IMR-90 (cell line): ENCODE data around the gene NLGN2. TPM values are rescaled to one million over a fixed set of nuclear protein-coding genes. Genes with fewer than 3 reads are reported as not detected.

Experiments used
- ATAC-seq: fragments of 200-7000 bp; cut with Tn5 transposase; 2 replicates; pipeline ENCODE4 v1.9.1; 2020; ENCODE audit warnings: low read depth, mild to moderate bottlenecking, moderate library complexity
- BruUV-seq: library from RNA; stranded (reverse); fragments of 400-500 nt; replicated peaks from 2 replicates; lab custom pipeline; 2021; lab: Mats Ljungman, UMichigan
- CTCF ChIA-PET: fragments of 300-600 bp; formaldehyde crosslinking; extraction: SDS; loops from one replicate; lab custom pipeline; 2021; ENCODE audit warnings: antibody characterized with exemption; lab: Yijun Ruan, JAX
- POLR2A ChIA-PET: fragments of 300-600 bp; sonication (Branson Sonifier 250); formaldehyde crosslinking; loops from one replicate; lab custom pipeline; 2022; ENCODE audit warnings: antibody characterized with exemption; ENCODE audit not compliant: unreplicated experiment; lab: Charles Lee
- DNase-seq: peaks from one replicate; pipeline ENCODE4 v3.0.0; 2013
- H2AFZ ChIP-seq: replicated peaks from 2 replicates; pipeline ENCODE3; 2013; ENCODE audit warnings: low read length, mild to moderate bottlenecking; ENCODE audit not compliant: poor library complexity
- H2AK5ac ChIP-seq: 2 replicates; pipeline ENCODE4 v1.6.1; 2013; ENCODE audit warnings: low read depth, low read length, inconsistent platforms
- H2AK9ac ChIP-seq: replicated peaks from 2 replicates; pipeline ENCODE3; 2013; ENCODE audit warnings: mild to moderate bottlenecking, low read depth, low read length, moderate library complexity; ENCODE audit not compliant: poor library complexity
- H2BK120ac ChIP-seq: 2 replicates; pipeline ENCODE4 v1.6.1; 2013; ENCODE audit warnings: low read depth, low read length, inconsistent platforms
- H2BK15ac ChIP-seq: 3 replicates; pipeline ENCODE4 v1.6.1; 2013; ENCODE audit warnings: low read depth, low read length, inconsistent platforms
- H2BK20ac ChIP-seq: 2 replicates; pipeline ENCODE4 v1.6.1; 2013; ENCODE audit warnings: low read depth, mild to moderate bottlenecking, inconsistent platforms, low read length, moderate library complexity
- H2BK5ac ChIP-seq: 2 replicates; pipeline ENCODE4 v1.6.1; 2013; ENCODE audit warnings: mild to moderate bottlenecking, low read depth, low read length, inconsistent platforms; ENCODE audit not compliant: poor library complexity, severe bottlenecking
- H3K14ac ChIP-seq: replicated peaks from 2 replicates; pipeline ENCODE4 v1.6.1; 2013; ENCODE audit warnings: low read depth, low read length, inconsistent platforms
- H3K18ac ChIP-seq: 2 replicates; pipeline ENCODE4 v1.6.1; 2013; ENCODE audit warnings: low read depth, low read length, control low read depth
- H3K23ac ChIP-seq: 2 replicates; pipeline ENCODE4 v1.6.1; 2013; ENCODE audit warnings: low read depth, low read length, inconsistent platforms
- H3K27ac ChIP-seq: 2 replicates; pipeline ENCODE4 v1.5.1; 2013; ENCODE audit warnings: mild to moderate bottlenecking, control low read depth, low read length; ENCODE audit not compliant: insufficient read depth
- H3K27me3 ChIP-seq: 2 replicates; pipeline ENCODE4 v1.6.1; 2013; ENCODE audit warnings: low read length; ENCODE audit not compliant: control insufficient read depth, insufficient read depth
- H3K36me3 ChIP-seq: 2 replicates; pipeline ENCODE4 v1.6.1; 2013; ENCODE audit warnings: low read length, mixed read lengths; ENCODE audit not compliant: control insufficient read depth, insufficient read depth
- H3K4ac ChIP-seq: 2 replicates; pipeline ENCODE4 v1.6.1; 2013; ENCODE audit warnings: low read depth, low read length, inconsistent platforms
- H3K4me1 ChIP-seq: 2 replicates; pipeline ENCODE4 v1.6.1; 2013; ENCODE audit warnings: low read length, mixed read lengths; ENCODE audit not compliant: control insufficient read depth, insufficient read depth
- H3K4me2 ChIP-seq: 2 replicates; pipeline ENCODE4 v1.6.1; 2013; ENCODE audit warnings: low read depth, mild to moderate bottlenecking, control low read depth, low read length, moderate library complexity
- H3K4me3 ChIP-seq: 2 replicates; pipeline ENCODE4 v1.5.1; 2013; ENCODE audit warnings: low read depth, mild to moderate bottlenecking, control low read depth, low read length, moderate library complexity; ENCODE audit not compliant: insufficient read depth
- H3K56ac ChIP-seq: 2 replicates; pipeline ENCODE4 v1.6.1; 2013; ENCODE audit warnings: low read length, inconsistent platforms; ENCODE audit not compliant: insufficient read depth; ENCODE audit errors: extremely low read depth
- H3K79me1 ChIP-seq, 2 experiments: 2 replicates each; pipeline ENCODE4 v1.6.1; 2013; ENCODE audit warnings: low read length in 2 of 2, inconsistent platforms in 1 of 2, low read depth in 1 of 2
- H3K9ac ChIP-seq: 2 replicates; pipeline ENCODE4 v1.6.1; 2013; ENCODE audit warnings: low read depth, low read length, control low read depth
- H3K9me1 ChIP-seq: 2 replicates; pipeline ENCODE4 v1.6.1; 2013; ENCODE audit warnings: low read length, inconsistent platforms; ENCODE audit not compliant: insufficient read depth
- H3K9me3 ChIP-seq: 2 replicates; pipeline ENCODE4 v1.6.1; 2013; ENCODE audit warnings: low read length; ENCODE audit not compliant: control insufficient read depth, insufficient read depth
- H4K20me1 ChIP-seq: 2 replicates; pipeline ENCODE4 v1.6.1; 2013; ENCODE audit warnings: low read length, inconsistent platforms; ENCODE audit not compliant: insufficient read depth
- H4K5ac ChIP-seq: 2 replicates; pipeline ENCODE4 v1.6.1; 2013; ENCODE audit warnings: mild to moderate bottlenecking, low read depth, low read length, control low read depth
- H4K8ac ChIP-seq, 2 experiments: 2 replicates each; pipeline ENCODE4 v1.6.1; 2013; ENCODE audit warnings: low read depth in 2 of 2, low read length in 2 of 2, control low read depth in 1 of 2, inconsistent platforms in 1 of 2
- H4K91ac ChIP-seq: 2 replicates; pipeline ENCODE4 v1.6.1; 2013; ENCODE audit warnings: low read depth, low read length, inconsistent platforms; ENCODE audit not compliant: insufficient read depth
- CEBPB ChIP-seq: IDR thresholded peaks from 2 replicates; pipeline ENCODE4 v1.6.1; 2012; ENCODE audit warnings: low read depth, low read length, improper control_type of control experiment
- CHD1 ChIP-seq: IDR thresholded peaks from 2 replicates; pipeline ENCODE4 v1.6.1; 2012; ENCODE audit warnings: low read depth, low read length, improper control_type of control experiment
- ELK1 ChIP-seq: fragments of 150-350 bp; IDR thresholded peaks from 2 replicates; pipeline ENCODE4 v1.6.1; 2016; ENCODE audit warnings: low read depth, mild to moderate bottlenecking, low read length, moderate library complexity, borderline replicate concordance
- MAZ ChIP-seq: IDR thresholded peaks from 2 replicates; pipeline ENCODE4 v1.6.1; 2012; ENCODE audit warnings: low read depth, mild to moderate bottlenecking, low read length, improper control_type of control experiment, moderate library complexity, borderline replicate concordance
- MXI1 ChIP-seq: IDR thresholded peaks from 2 replicates; pipeline ENCODE4 v1.6.1; 2012; ENCODE audit warnings: low read depth, mild to moderate bottlenecking, low read length, moderate library complexity, borderline replicate concordance
- NFE2L2 ChIP-seq: fragments of 150-350 bp; IDR thresholded peaks from 2 replicates; pipeline ENCODE4 v1.6.1; 2016; ENCODE audit warnings: low read depth, mild to moderate bottlenecking, low read length
- POLR2A ChIP-seq: IDR thresholded peaks from 2 replicates; pipeline ENCODE4 v1.6.1; 2012; ENCODE audit warnings: mild to moderate bottlenecking, low read depth, low read length
- RCOR1 ChIP-seq: IDR thresholded peaks from 2 replicates; pipeline ENCODE4 v1.6.1; 2012; ENCODE audit warnings: mild to moderate bottlenecking, low read length, improper control_type of control experiment; ENCODE audit not compliant: insufficient replicate concordance
- RFX5 ChIP-seq: IDR thresholded peaks from 2 replicates; pipeline ENCODE4 v1.8.0; 2012; ENCODE audit warnings: low read depth, mild to moderate bottlenecking, low read length, moderate library complexity
- SMC3 ChIP-seq: fragments of 150-350 bp; IDR thresholded peaks from 2 replicates; pipeline ENCODE4 v1.6.1; 2016; ENCODE audit warnings: low read depth, mild to moderate bottlenecking, antibody characterized with exemption, low read length, moderate library complexity
- USF2 ChIP-seq: fragments of 150-350 bp; IDR thresholded peaks from 2 replicates; pipeline ENCODE4 v1.6.1; 2017; ENCODE audit warnings: mild to moderate bottlenecking, antibody characterized with exemption, low read length, low read depth
- WGBS, 2 experiments: methylation state at CpG; one replicate each; pipeline versions ENCODE4 v1.1.5 to v1.1.7; 2013; ENCODE audit warnings: missing lambda C conversion rate in 2 of 2; ENCODE audit not compliant: insufficient read length in 1 of 2; ENCODE audit errors: extremely low coverage in 2 of 2; 5-methylcytosine and 5-hydroxymethylcytosine counted together
- dilution Hi-C: fragments of 300-500 bp; cut with HindIII; formaldehyde crosslinking; loops from one replicate; pipeline ENCODE4 v1.14.3; 2018; ENCODE audit warnings: low sequenced_read_pairs; ENCODE audit not compliant: unreplicated experiment
- in situ Hi-C: fragments of 300-500 bp; cut with MboI; formaldehyde crosslinking; loops from 3 replicates; pipeline ENCODE4 v1.14.3; 2019; ENCODE audit warnings: low sequenced_read_pairs, inconsistent platforms, mixed read lengths
- intact Hi-C: fragments of 100-400 bp; cut with micrococcal nuclease; formaldehyde crosslinking; loops from 2 replicates; pipeline ENCODE4 v1.10.0; 2022
- polyA plus RNA-seq, 3 experiments: library from polyadenylated mRNA; depleted of rRNA; stranded (reverse); fragments of >200 nt; gene quantifications; 2 replicates each; pipeline ENCODE4 v1.2.3, GENCODE V29; 2012; ENCODE audit warnings: low replicate concordance in 1 of 3
- total RNA-seq: library from RNA; depleted of rRNA; stranded (reverse); fragments of >200 nt; gene quantifications from 2 replicates; pipeline ENCODE4 v1.2.3, GENCODE V29; 2012
- TF ChIP-seq, protein P1 (sequence below): conservative IDR thresholded peaks from 2 replicates; pipeline ENCODE4 v1.5.1; 2012; ENCODE audit warnings: mild to moderate bottlenecking, low read depth, low read length, improper control_type of control experiment

The NLGN2 gene
- total and polyA plus RNA-seq, 2 of the 4 experiments (the other 2 are of a cell fraction): 1.8 to 38.1 TPM

- H3K36me3 ChIP-seq: peaks cover 44% of the 10 kb centered on the region
- H3K18ac ChIP-seq: no peak overlapping the region
- H3K4me2 ChIP-seq: no peak overlapping the region
- no peak overlapping the region for H4K91ac ChIP-seq
- ChIA-PET POLR2A (no interaction called here), CTCF (no interaction called here)
- H3K4me1 ChIP-seq: peaks cover 8% of the 10 kb centered on the region
- no peaks in the 10 kb centered on the region for H3K9me3 ChIP-seq
- no peak overlapping the region for H4K8ac ChIP-seq
- H2AK5ac ChIP-seq: no peak overlapping the region
- 60% methylated on average over 1 of the region's 19 CpGs; no CpG with 5 or more reads in 1 of the 2 experiments for WGBS, 2 experiments
- intact Hi-C loops (no loop called here), in situ Hi-C loops (loop anchor here (5.0 kb wide), 1 partner anchor 33 kb away; the partner anchor contains the start of gene TMEM95), dilution Hi-C loops (no loop called here)
- no peak overlapping the region for H2BK120ac ChIP-seq
- no peak overlapping the region for H2BK5ac ChIP-seq
- no peak overlapping the region for H3K27ac ChIP-seq
- no peak overlapping the region for H3K9ac ChIP-seq
- no peaks in the 10 kb centered on the region for H3K27me3 ChIP-seq
- H3K4ac ChIP-seq: no peak overlapping the region
- no peak overlapping the region for H3K4me3 ChIP-seq
- TSS peak; percentile 80 for BruUV-seq
- peaks cover 14 to 27% of the 10 kb centered on the region in 2 experiments for H3K79me1 ChIP-seq
- H4K20me1 ChIP-seq: no peaks in the 10 kb centered on the region
- no peak overlapping the region for H3K56ac ChIP-seq
- H2BK15ac ChIP-seq: no peak overlapping the region
- peaks cover 3% of the 10 kb centered on the region; the same call in 1 of the 2 replicates for H3K9me1 ChIP-seq
- H3K14ac ChIP-seq: no peak overlapping the region
- TF ChIP-seq SMC3 (no peak), RFX5 (no peak), MXI1 (no peak), NFE2L2 (no peak), ELK1 (no peak), CHD1 (no peak), RCOR1 (no peak), POLR2A (no peak), CEBPB (no peak), USF2 (no peak), MAZ (no peak)
- TF ChIP-seq, protein P1, sequence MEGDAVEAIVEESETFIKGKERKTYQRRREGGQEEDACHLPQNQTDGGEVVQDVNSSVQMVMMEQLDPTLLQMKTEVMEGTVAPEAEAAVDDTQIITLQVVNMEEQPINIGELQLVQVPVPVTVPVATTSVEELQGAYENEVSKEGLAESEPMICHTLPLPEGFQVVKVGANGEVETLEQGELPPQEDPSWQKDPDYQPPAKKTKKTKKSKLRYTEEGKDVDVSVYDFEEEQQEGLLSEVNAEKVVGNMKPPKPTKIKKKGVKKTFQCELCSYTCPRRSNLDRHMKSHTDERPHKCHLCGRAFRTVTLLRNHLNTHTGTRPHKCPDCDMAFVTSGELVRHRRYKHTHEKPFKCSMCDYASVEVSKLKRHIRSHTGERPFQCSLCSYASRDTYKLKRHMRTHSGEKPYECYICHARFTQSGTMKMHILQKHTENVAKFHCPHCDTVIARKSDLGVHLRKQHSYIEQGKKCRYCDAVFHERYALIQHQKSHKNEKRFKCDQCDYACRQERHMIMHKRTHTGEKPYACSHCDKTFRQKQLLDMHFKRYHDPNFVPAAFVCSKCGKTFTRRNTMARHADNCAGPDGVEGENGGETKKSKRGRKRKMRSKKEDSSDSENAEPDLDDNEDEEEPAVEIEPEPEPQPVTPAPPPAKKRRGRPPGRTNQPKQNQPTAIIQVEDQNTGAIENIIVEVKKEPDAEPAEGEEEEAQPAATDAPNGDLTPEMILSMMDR: no peak
- no peak overlapping the region for H2AFZ ChIP-seq
- no peak overlapping the region for H3K23ac ChIP-seq
- ATAC-seq: no peak
- no peak for DNase-seq
- H2BK20ac ChIP-seq: no peak overlapping the region
- no peak overlapping the region for H4K5ac ChIP-seq
- no peak overlapping the region for H2AK9ac ChIP-seq
Observed at GRCh38 chr17:7389924-7390910, 17.4 kb upstream of the NLGN2 start.
